Neural crest cell (in vitro differentiated cells): ENCODE data around the gene SNTB2. TPM values are rescaled to one million over a fixed set of nuclear protein-coding genes. Genes with fewer than 3 reads are reported as not detected.

Source experiments
- DNase-seq: peaks from one replicate; pipeline ENCODE4 v3.0.0; 2021; ENCODE audit warnings: low read depth, mixed read lengths, low spot score
- H3K27ac Mint-ChIP-seq: one replicate; pipeline ENCODE4 v1.8.0; 2021; ENCODE audit warnings: mild to moderate bottlenecking, mixed read lengths; ENCODE audit not compliant: unreplicated experiment
- H3K27me3 Mint-ChIP-seq: 2 replicates; pipeline ENCODE4 v1.8.0; 2021; ENCODE audit warnings: low read depth, mild to moderate bottlenecking, mixed read lengths
- H3K36me3 Mint-ChIP-seq: 2 replicates; pipeline ENCODE4 v1.8.0; 2021; ENCODE audit warnings: low read depth, mild to moderate bottlenecking, mixed read lengths
- H3K4me1 Mint-ChIP-seq: 2 replicates; pipeline ENCODE4 v1.8.0; 2021; ENCODE audit warnings: mixed read lengths
- H3K4me3 Mint-ChIP-seq: one replicate; pipeline ENCODE4 v1.8.0; 2021; ENCODE audit warnings: mild to moderate bottlenecking, mixed read lengths
- H3K9me3 Mint-ChIP-seq: 2 replicates; pipeline ENCODE4 v1.8.0; 2021; ENCODE audit warnings: mixed read lengths
- CTCF ChIP-seq: fragments of 200-600 bp; sonication (generic); conservative IDR thresholded peaks from 2 replicates; pipeline ENCODE4 v1.5.0; 2021; ENCODE audit warnings: antibody characterized with exemption, mild to moderate bottlenecking
- total RNA-seq: library from RNA; stranded (reverse); gene quantifications from 2 replicates; pipeline ENCODE4 v1.2.1, GENCODE V29; 2021

The SNTB2 gene
- total RNA-seq, 1 donor from 2014 or later = 28.9 TPM

- no peaks in the 10 kb centered on the region for H3K9me3 Mint-ChIP-seq
- no peak overlapping the region for H3K27ac Mint-ChIP-seq
- peaks cover 27% of the 10 kb centered on the region for H3K4me1 Mint-ChIP-seq
- H3K27me3 Mint-ChIP-seq = no peaks in the 10 kb centered on the region
- H3K36me3 Mint-ChIP-seq = peaks cover 13% of the 10 kb centered on the region
- H3K4me3 Mint-ChIP-seq = peak overlapping the region; percentile 88
- no peak for TF ChIP-seq CTCF
- no peak for DNase-seq
Observed at GRCh38 chr16:69329369-69330285, 142.7 kb downstream of the SNTB2 start.

DNA sequence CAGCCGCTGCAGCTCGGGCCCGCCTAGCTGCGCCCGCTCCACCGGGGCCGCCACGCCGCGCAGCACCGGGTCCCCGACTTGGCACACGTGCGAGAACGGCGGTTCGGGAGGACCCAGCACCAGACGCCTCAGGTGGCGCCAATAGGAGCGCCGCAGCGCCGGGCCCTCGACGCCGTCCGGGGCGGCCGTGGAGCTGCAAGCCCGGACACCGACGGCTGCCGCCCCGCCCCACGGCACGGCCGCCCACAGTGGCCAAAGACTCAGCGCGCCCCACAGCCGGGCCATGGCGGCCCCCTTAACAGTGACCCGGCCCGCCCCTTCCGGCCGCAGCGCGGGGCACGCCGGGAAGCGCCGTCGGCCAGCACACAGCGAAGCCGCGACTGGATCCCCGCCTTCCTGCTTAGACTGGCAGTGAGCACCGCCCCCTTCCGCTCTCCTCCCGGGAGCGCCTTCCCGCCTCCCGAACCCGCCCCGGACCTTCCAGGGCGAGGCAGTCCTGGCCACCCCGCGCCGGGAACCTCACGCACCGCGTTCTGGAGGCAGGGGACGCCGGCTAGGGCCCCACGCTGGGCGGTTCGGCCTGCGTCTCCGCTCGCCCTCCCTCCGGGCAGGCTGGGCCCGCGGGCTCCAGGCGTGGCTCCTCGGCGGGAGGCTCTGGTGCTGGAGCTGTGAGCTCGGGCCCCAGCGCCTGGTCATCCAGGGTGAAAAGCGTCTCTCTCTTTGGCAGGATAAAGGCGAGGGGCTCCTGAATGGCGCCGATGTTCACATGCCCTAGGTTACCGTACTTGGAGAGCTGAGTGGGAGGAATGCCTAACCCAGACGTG is 143.5 kb downstream of the SNTB2 start, which contains the start of gene PDF:
TSS of gene PDF (minus strand) at position 303 of the 824 bp plus-strand sequence. CDS start at position 285, 18 bp downstream.
- peak within 1 kb of the TSS; percentile 88 for H3K4me3 Mint-ChIP-seq
- no peak for TF ChIP-seq CTCF
- H3K36me3 Mint-ChIP-seq = peaks cover 13% of the 10 kb centered on the region
- H3K9me3 Mint-ChIP-seq = no peaks in the 10 kb centered on the region
- no peaks in the 10 kb centered on the region for H3K27me3 Mint-ChIP-seq
- DNase-seq = peak; percentile 87
- peak within 1 kb of the TSS; percentile 50 for H3K27ac Mint-ChIP-seq
- H3K4me1 Mint-ChIP-seq = peaks cover 27% of the 10 kb centered on the region

GRCh38 chr16:69334696-69335095 is 147.7 kb downstream of the SNTB2 start:
- no peak for TF ChIP-seq CTCF
- H3K4me1 Mint-ChIP-seq = peaks cover 15% of the 10 kb centered on the region
- no peaks in the 10 kb centered on the region for H3K9me3 Mint-ChIP-seq
- H3K36me3 Mint-ChIP-seq = peaks cover 17% of the 10 kb centered on the region
- no peak overlapping the region for H3K27ac Mint-ChIP-seq
- no peaks in the 10 kb centered on the region for H3K27me3 Mint-ChIP-seq
- H3K4me3 Mint-ChIP-seq = peak overlapping the region; percentile 62
- DNase-seq = no peak

DNA sequence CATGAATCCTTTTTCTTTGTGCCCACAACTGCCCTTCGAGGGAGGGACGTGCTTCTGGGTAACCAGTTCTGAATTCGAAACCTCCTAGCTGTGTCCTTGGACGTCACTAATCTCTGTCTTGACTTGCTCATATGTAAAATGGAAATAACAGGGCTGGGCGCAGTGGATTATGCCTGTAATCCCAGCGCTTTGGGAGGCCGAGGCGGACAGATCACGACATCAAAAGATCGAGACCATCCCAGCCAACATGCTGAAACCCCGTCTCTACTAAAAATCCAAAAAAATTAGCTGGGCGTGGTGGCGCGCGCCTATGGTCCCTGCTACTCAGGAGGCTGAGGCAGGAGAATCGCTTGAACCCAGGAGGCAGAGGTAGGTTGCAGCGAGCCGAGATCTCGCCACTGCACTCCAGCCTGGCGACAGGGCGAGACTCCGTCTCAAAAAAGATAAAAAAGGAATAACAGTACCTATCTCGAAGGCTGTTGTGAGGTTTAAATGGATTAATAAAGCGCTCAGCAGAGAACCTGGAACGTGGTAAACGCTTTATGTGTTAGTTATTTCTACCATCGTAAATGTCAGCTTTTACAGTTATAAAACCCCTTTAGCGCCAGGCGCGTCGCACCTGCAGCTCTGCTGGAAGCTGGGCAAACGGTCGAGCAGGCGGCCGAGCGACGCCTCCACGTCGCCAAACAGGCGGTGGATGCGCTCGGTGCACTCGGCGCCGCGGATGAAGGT is 151.8 kb downstream of the SNTB2 start:
- no peak for TF ChIP-seq CTCF
- Mint-ChIP-seq H3K9me3 (no peaks in the 10 kb centered on the region), H3K36me3 (peaks cover 20% of the 10 kb centered on the region), H3K4me3 (peak overlapping the region; percentile 99), H3K27me3 (no peaks in the 10 kb centered on the region), H3K27ac (peak overlapping the region; percentile 84), H3K4me1 (peaks cover 31% of the 10 kb centered on the region)
- DNase-seq = no peak
